Psoas muscle (tissue), 8 donors: ENCODE measurements around the gene COL19A1. TPM values are rescaled to one million over a fixed set of nuclear protein-coding genes. Genes with fewer than 3 reads are reported as not detected.

Experiments
- ATAC-seq, 4 donors: fragments of 200-7000 bp; cut with Tn5 transposase; one replicate each; pipeline ENCODE4 v1.9.1; 2020; ENCODE audit warnings: moderate library complexity in 3 of 4, mild to moderate bottlenecking in 2 of 4
- DNase-seq, 2 donors: peaks; one replicate each; pipeline ENCODE4 v3.0.0-alpha.2; 2020
- H3K27ac ChIP-seq: fragments of 200-600 bp; one replicate; pipeline ENCODE4 v1.8.0; 2022
- H3K27me3 ChIP-seq, 3 donors: fragments of 200-600 bp in 1 of 3; one replicate each; pipeline versions ENCODE4 v1.6.1 to v1.8.0; 2013 to 2022; ENCODE audit warnings: low read length in 2 of 3, mild to moderate bottlenecking in 2 of 3, moderate library complexity in 1 of 3; ENCODE audit not compliant: insufficient read depth in 3 of 3
- H3K36me3 ChIP-seq, 2 donors: fragments of 200-600 bp in 1 of 2; one replicate each; pipeline versions ENCODE4 v1.6.1 to v1.8.0; 2013 to 2022; ENCODE audit warnings: low read depth in 1 of 2, mild to moderate bottlenecking in 1 of 2, moderate library complexity in 1 of 2; ENCODE audit not compliant: insufficient read depth in 1 of 2
- H3K4me1 ChIP-seq: fragments of 200-600 bp; one replicate; pipeline ENCODE4 v1.8.0; 2022
- H3K4me3 ChIP-seq: fragments of 200-600 bp; one replicate; pipeline ENCODE4 v1.8.0; 2022; ENCODE audit warnings: mild to moderate bottlenecking
- H3K9me3 ChIP-seq: fragments of 200-600 bp; one replicate; pipeline ENCODE4 v1.8.0; 2022
- CTCF ChIP-seq: fragments of 200-600 bp; IDR thresholded peaks from one replicate; pipeline ENCODE4 v1.8.0; 2022; ENCODE audit warnings: antibody characterized with exemption
- WGBS, 3 donors: extraction: QIAGEN DNeasy Blood & Tissue Kit; methylation state at CpG; one replicate each; pipeline versions ENCODE4 v1.1.6 to v1.1.7; 2013; 5-methylcytosine and 5-hydroxymethylcytosine counted together
- intact Hi-C, 2 donors: fragments of 100-400 bp; cut with DNase I; formaldehyde crosslinking; loops; one replicate each; pipeline versions ENCODE4 v1.11.0 to v1.14.2; 2022
- polyA plus RNA-seq, 3 donors: library from polyadenylated mRNA; stranded (reverse); fragments of 200-250 nt; gene quantifications; one replicate each; pipeline ENCODE4 v1.2.3, GENCODE V29; 2013
- total RNA-seq, 4 donors: library from RNA; stranded (reverse); fragmentation: NEBNext Ultra II Directional in 2 of 4; extraction: Animal tissue kit (Norgen Biotek cat#: 25700) in 2 of 4; gene quantifications; one replicate each; pipeline versions ENCODE4 v1.2.1 to v1.2.4, GENCODE V29; 2021 to 2023
- donor health status: healthy with polysubstance abuse.
- donor health status: DM: no; HTN: no; CAD: no; lungs with moderate emphysema.
- donor health status: Bipolar disorder and iron deficiency.
- donor health status: healthy.
- donor health status: DM: yes; HTN: yes; CAD: no.
- donor health status: DM: no; HTN: no; CAD: no.
- donor health status: DM: no; HTN: no; CAD: no.
- donor health status: DM: yes; HTN: yes; CAD: no.

The COL19A1 gene
- total and polyA plus RNA-seq, 7 donors: 0.01 to 10.3 (median 0.33) TPM

GRCh38 chr6:70119218-70119835 lies 253.0 kb downstream of the COL19A1 start:
- no peaks in the 10 kb centered on the region for H3K4me1 ChIP-seq
- no peak for TF ChIP-seq CTCF
- DNase-seq (no peak), ATAC-seq (no peak)
- no peaks in the 10 kb centered on the region for H3K27me3 ChIP-seq
- 86 to 91% (median 87%) methylated on average over 7 of the region's 7 CpGs for WGBS, 3 donors
- H3K9me3 ChIP-seq: no peaks in the 10 kb centered on the region
- intact Hi-C loops: no loop called here
- no peak overlapping the region for H3K27ac ChIP-seq
- no peak overlapping the region for H3K4me3 ChIP-seq
- H3K36me3 ChIP-seq: no peaks in the 10 kb centered on the region

GRCh38 chr6:70124443-70124842 lies 258.1 kb downstream of the COL19A1 start:
- intact Hi-C loops: no loop called here

GRCh38 chr6:70124882-70125545 lies 258.7 kb downstream of the COL19A1 start:
- Histone ChIP-seq H3K36me3 (no peaks in the 10 kb centered on the region), H3K27me3 (no peaks in the 10 kb centered on the region), H3K27ac (no peak overlapping the region), H3K4me1 (no peaks in the 10 kb centered on the region), H3K9me3 (no peaks in the 10 kb centered on the region), H3K4me3 (no peak overlapping the region)
- TF ChIP-seq CTCF: no peak
- no peak for DNase-seq
- 29 to 39% (median 29%) methylated on average over 3 of the region's 3 CpGs for WGBS, 3 donors
- ATAC-seq: peak in 1 of 4 donors; percentile 54
- intact Hi-C loops: no loop called here

More at GRCh38 chr6:70124443-70124842, 258.1 kb downstream of the COL19A1 start:
- Histone ChIP-seq H3K27me3 (no peaks in the 10 kb centered on the region), H3K36me3 (no peaks in the 10 kb centered on the region), H3K27ac (no peak overlapping the region), H3K9me3 (no peaks in the 10 kb centered on the region), H3K4me3 (no peak overlapping the region), H3K4me1 (no peaks in the 10 kb centered on the region)
- no peak for DNase-seq
- ATAC-seq: no peak
- 93 to 100% (median 97%) methylated on average over 1 of the region's 1 CpG for WGBS, 3 donors
- TF ChIP-seq CTCF: no peak

- no peaks in the 10 kb centered on the region for H3K27me3 ChIP-seq
- H3K9me3 ChIP-seq: no peaks in the 10 kb centered on the region
- H3K4me3 ChIP-seq: no peak overlapping the region
- no peak for TF ChIP-seq CTCF
- intact Hi-C loops: no loop called here
- ATAC-seq (no peak), DNase-seq (no peak)
- no peak overlapping the region for H3K27ac ChIP-seq
- WGBS, 3 donors: 74 to 81% (median 77%) methylated on average over 3 of the region's 3 CpGs
- no peaks in the 10 kb centered on the region for H3K36me3 ChIP-seq
- no peaks in the 10 kb centered on the region for H3K4me1 ChIP-seq
Observed at GRCh38 chr6:70125602-70126001, 259.2 kb downstream of the COL19A1 start.
